Measurements from ENCODE around the gene SAXO2.
A peak's percentile ranks its signal among the peaks of the same experiment; 100 is the strongest.
"Not testable (repeated sequence)": the region's sequence is repeated elsewhere in the genome, so short reads cannot be mapped to it uniquely, and the experiment has no call there.

- TF ChIP-seq, protein P1, sequence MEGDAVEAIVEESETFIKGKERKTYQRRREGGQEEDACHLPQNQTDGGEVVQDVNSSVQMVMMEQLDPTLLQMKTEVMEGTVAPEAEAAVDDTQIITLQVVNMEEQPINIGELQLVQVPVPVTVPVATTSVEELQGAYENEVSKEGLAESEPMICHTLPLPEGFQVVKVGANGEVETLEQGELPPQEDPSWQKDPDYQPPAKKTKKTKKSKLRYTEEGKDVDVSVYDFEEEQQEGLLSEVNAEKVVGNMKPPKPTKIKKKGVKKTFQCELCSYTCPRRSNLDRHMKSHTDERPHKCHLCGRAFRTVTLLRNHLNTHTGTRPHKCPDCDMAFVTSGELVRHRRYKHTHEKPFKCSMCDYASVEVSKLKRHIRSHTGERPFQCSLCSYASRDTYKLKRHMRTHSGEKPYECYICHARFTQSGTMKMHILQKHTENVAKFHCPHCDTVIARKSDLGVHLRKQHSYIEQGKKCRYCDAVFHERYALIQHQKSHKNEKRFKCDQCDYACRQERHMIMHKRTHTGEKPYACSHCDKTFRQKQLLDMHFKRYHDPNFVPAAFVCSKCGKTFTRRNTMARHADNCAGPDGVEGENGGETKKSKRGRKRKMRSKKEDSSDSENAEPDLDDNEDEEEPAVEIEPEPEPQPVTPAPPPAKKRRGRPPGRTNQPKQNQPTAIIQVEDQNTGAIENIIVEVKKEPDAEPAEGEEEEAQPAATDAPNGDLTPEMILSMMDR (IDR thresholded peaks at IDR 0.05): peak; percentile 12 to 23 (median 22)
- not testable (repeated sequence) for TF ChIP-seq POLR2A (IDR thresholded peaks at IDR 0.05); POLR2AphosphoS5 (IDR thresholded peaks at IDR 0.05); EP300 (IDR thresholded peaks at IDR 0.05; ENCODE audit: low read depth)
Observed at GRCh38 chr15:82281276-82281675, 18.7 kb downstream of the SAXO2 start.

Measured in transverse colon (tissue), 4 donors.